ENCODE measurements around the gene FGD2. TPM values are rescaled to one million over a fixed set of nuclear protein-coding genes. Genes with fewer than 3 reads are reported as not detected.

The FGD2 gene
- total and polyA plus RNA-seq, 9 of the 15 experiments (the other 6 are each of a cell fraction or from before 2014, with no cell fraction given), result 0.09 TPM; not detected in 8

DNA sequence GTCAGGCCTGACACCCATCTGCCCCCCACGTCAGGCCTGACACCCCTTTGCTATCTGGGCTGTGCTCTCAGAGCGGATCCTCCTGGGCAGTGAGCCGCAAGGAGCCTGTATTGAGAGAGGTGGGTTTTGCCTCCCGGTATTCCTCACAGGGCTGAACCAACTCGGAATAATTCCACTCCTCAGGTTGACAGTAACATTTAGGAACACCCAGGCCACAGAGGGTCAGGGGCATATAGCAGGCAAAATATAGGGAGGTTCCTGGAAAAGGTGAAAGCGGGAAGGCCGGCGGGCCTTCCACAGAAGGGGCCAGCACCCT, 6.8 kb upstream of the FGD2 start (continued):
- TF ChIP-seq, protein P1, sequence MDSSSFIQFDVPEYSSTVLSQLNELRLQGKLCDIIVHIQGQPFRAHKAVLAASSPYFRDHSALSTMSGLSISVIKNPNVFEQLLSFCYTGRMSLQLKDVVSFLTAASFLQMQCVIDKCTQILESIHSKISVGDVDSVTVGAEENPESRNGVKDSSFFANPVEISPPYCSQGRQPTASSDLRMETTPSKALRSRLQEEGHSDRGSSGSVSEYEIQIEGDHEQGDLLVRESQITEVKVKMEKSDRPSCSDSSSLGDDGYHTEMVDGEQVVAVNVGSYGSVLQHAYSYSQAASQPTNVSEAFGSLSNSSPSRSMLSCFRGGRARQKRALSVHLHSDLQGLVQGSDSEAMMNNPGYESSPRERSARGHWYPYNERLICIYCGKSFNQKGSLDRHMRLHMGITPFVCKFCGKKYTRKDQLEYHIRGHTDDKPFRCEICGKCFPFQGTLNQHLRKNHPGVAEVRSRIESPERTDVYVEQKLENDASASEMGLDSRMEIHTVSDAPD (CRISPR knock-in tag; IDR thresholded peaks at IDR 0.05), result no peak
- no peak for TF ChIP-seq SREBF1 (IDR thresholded peaks at IDR 0.05; ENCODE audit: borderline replicate concordance, low read depth, low read length)
- TF ChIP-seq ZNF133 (CRISPR knock-in tag; IDR thresholded peaks at IDR 0.05), result no peak
- TF ChIP-seq KLF16 (IDR thresholded peaks at IDR 0.05), result no peak
- TF ChIP-seq ZNF197 (CRISPR knock-in tag; IDR thresholded peaks at IDR 0.05; ENCODE audit: low read depth), result no peak
- no peak for TF ChIP-seq MIER1 (IDR thresholded peaks at IDR 0.05; ENCODE audit: low read depth)
- no peak for TF ChIP-seq MAZ (CRISPR knock-in tag; conservative IDR thresholded peaks at IDR 0.05 in 1 of 2, IDR thresholded peaks at IDR 0.05 in 1 of 2)
- TF ChIP-seq HINFP (tag; conservative IDR thresholded peaks at IDR 0.05; ENCODE audit: low read depth), result no peak
- no peak for TF ChIP-seq ZNF12 (CRISPR knock-in tag; IDR thresholded peaks at IDR 0.05)
- TF ChIP-seq NCOA1 (IDR thresholded peaks at IDR 0.05; ENCODE audit: low read depth), result no peak
